Stimulated activated effector memory CD8-positive, alpha-beta T cell treated with anti-CD3 and anti-CD28 coated beads, Interleukin-12 subunit alpha, Interleukin-12 subunit beta, amount 100 ng/mL, for 72 hours (primary cell): Measurements from ENCODE around the gene FYCO1.

Experiments used
- ATAC-seq: fragments of 150-1000 bp; cut with Tn5 transposase; 2 replicates; pipeline ENCODE4 v1.10.0; 2021
- DNase-seq, 2 donors: peaks; one replicate each; pipeline ENCODE4 v3.0.0; 2021 to 2022; ENCODE audit warnings: low spot score in 2 of 2
- H3K27ac Mint-ChIP-seq: one replicate; pipeline ENCODE4 v1.8.0; 2022; ENCODE audit warnings: mild to moderate bottlenecking, mixed read lengths
- H3K36me3 Mint-ChIP-seq: one replicate; pipeline ENCODE4 v1.8.0; 2022; ENCODE audit warnings: mild to moderate bottlenecking, mixed read lengths
- H3K4me1 Mint-ChIP-seq: one replicate; pipeline ENCODE4 v1.8.0; 2022; ENCODE audit warnings: mixed read lengths
- H3K4me3 Mint-ChIP-seq: one replicate; pipeline ENCODE4 v1.8.0; 2022; ENCODE audit warnings: mild to moderate bottlenecking, mixed read lengths
- H3K9me3 Mint-ChIP-seq: one replicate; pipeline ENCODE4 v1.8.0; 2022; ENCODE audit warnings: mixed read lengths

Gene FYCO1

GRCh38 chr3:45917146-45917898 lies 78.3 kb downstream of the FYCO1 start:
- H3K4me1 Mint-ChIP-seq: peaks cover 58% of the 10 kb centered on the region
- peaks cover 70% of the 10 kb centered on the region for H3K36me3 Mint-ChIP-seq
- ATAC-seq: no peak
- DNase-seq: no peak
- H3K4me3 Mint-ChIP-seq: no peak overlapping the region
- H3K9me3 Mint-ChIP-seq: no peaks in the 10 kb centered on the region
- peak overlapping the region; percentile 29 for H3K27ac Mint-ChIP-seq

DNA sequence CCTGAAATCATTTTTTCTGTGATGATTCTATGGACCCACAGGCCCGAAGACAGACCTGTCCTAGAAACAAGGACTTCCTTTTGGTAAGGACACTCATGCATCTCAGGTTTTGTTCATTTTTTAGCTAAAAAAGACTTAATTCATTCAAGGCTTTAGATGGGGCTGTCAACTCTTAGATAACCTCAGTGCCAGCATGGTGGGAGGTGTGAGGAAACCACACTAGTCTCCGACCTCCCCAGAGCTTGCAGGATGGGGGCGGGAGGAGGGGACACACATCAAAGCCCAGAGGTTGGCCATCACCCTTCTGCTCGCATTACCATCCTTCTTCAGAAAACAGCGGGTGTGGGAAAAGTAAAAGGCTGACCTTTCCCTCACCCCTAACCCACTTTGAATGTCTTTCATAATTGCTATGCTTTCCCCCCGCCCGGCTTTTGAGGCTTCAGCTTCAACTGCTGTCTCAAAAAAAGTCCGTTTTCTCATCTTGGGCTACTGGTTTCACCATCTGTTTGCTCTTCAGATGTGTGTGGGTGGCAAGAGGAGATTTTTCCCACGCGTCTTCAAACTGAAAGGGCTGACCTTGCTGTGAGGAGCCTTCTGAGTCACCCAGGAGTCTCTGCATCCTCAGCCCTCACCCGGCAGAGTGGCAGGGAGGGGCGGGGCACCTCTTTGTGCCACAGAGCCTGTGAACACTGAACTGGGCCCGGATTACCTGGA lies 79.9 kb downstream of the FYCO1 start:
- Mint-ChIP-seq H3K4me3 (peak overlapping the region; percentile 68), H3K4me1 (peaks cover 54% of the 10 kb centered on the region), H3K9me3 (no peaks in the 10 kb centered on the region), H3K27ac (peak overlapping the region; percentile 82), H3K36me3 (peaks cover 53% of the 10 kb centered on the region)
- peak; percentile 95 for ATAC-seq
- peak; percentile 71 to 90 for DNase-seq

- no peaks in the 10 kb centered on the region for H3K9me3 Mint-ChIP-seq
- H3K36me3 Mint-ChIP-seq: peaks cover 47% of the 10 kb centered on the region
- H3K4me1 Mint-ChIP-seq: peaks cover 61% of the 10 kb centered on the region
- peak overlapping the region; percentile 82 for H3K27ac Mint-ChIP-seq
- peak overlapping the region; percentile 68 for H3K4me3 Mint-ChIP-seq
- DNase-seq: no peak
- no peak for ATAC-seq
Observed at GRCh38 chr3:45915059-45915439, 80.6 kb downstream of the FYCO1 start.

DNA sequence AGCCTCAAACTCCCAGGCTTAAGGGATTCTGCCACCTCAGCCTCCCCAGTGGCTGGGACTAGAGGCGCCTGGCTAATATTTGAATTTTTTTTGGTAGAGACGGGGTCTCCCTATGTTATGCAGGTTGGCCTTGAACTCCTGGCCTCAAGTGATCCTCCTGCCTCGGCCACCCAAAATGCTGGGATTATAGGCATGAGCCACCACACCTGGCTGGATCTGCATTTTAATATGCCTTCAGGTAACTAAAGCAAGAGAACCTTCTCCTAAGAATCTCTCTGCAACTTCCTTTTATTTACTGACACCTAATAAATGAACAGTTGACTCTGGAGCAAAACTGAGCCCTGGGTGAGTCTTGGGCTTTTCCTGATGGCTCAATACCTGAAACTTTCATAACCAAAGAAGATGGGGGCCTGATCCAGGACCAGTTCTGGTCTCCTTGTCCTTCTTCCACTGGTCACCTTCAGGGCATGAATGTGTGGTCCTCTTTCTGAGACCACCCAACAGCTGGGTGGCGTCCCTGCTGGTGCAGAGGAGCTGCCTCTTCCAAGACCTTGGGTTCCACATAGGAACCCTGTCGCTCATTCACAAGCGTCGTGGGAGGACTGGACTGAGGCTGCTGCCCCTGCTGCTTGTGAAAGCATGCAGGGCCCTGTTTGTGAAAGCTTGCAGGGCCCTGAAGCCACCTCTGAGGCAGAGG lies 81.1 kb downstream of the FYCO1 start:
- DNase-seq (no peak), ATAC-seq (no peak)
- H3K27ac Mint-ChIP-seq: peak overlapping the region; percentile 82
- peak overlapping the region; percentile 68 for H3K4me3 Mint-ChIP-seq
- peaks cover 42% of the 10 kb centered on the region for H3K36me3 Mint-ChIP-seq
- H3K4me1 Mint-ChIP-seq: peaks cover 66% of the 10 kb centered on the region
- H3K9me3 Mint-ChIP-seq: no peaks in the 10 kb centered on the region

GRCh38 chr3:45912435-45912834 lies 83.2 kb downstream of the FYCO1 start:
- H3K4me3 Mint-ChIP-seq: no peak overlapping the region
- no peak for ATAC-seq
- DNase-seq: no peak
- no peaks in the 10 kb centered on the region for H3K9me3 Mint-ChIP-seq
- H3K27ac Mint-ChIP-seq: no peak overlapping the region
- H3K4me1 Mint-ChIP-seq: peaks cover 73% of the 10 kb centered on the region
- H3K36me3 Mint-ChIP-seq: peaks cover 21% of the 10 kb centered on the region

GRCh38 chr3:45911511-45912226 lies 84.0 kb downstream of the FYCO1 start:
- Mint-ChIP-seq H3K36me3 (peaks cover 13% of the 10 kb centered on the region), H3K9me3 (no peaks in the 10 kb centered on the region), H3K27ac (no peak overlapping the region), H3K4me3 (no peak overlapping the region), H3K4me1 (peaks cover 73% of the 10 kb centered on the region)
- DNase-seq (no peak), ATAC-seq (no peak)

GRCh38 chr3:45910892-45911291 lies 84.7 kb downstream of the FYCO1 start:
- DNase-seq (no peak), ATAC-seq (no peak)
- Mint-ChIP-seq H3K9me3 (no peaks in the 10 kb centered on the region), H3K4me1 (peaks cover 67% of the 10 kb centered on the region), H3K36me3 (peaks cover 6% of the 10 kb centered on the region), H3K27ac (no peak overlapping the region), H3K4me3 (no peak overlapping the region)

- no peak for ATAC-seq
Observed at GRCh38 chr3:45909542-45909941, 86.1 kb downstream of the FYCO1 start.

GRCh38 chr3:45908761-45909160 lies 86.9 kb downstream of the FYCO1 start:
- Mint-ChIP-seq H3K9me3 (no peaks in the 10 kb centered on the region), H3K4me3 (peak overlapping the region; percentile 10), H3K36me3 (no peaks in the 10 kb centered on the region), H3K27ac (no peak overlapping the region), H3K4me1 (peaks cover 59% of the 10 kb centered on the region)
- DNase-seq: no peak
- ATAC-seq: no peak

More at GRCh38 chr3:45909542-45909941, 86.1 kb downstream of the FYCO1 start:
- no peaks in the 10 kb centered on the region for H3K9me3 Mint-ChIP-seq
- no peak for DNase-seq
- no peak overlapping the region for H3K27ac Mint-ChIP-seq
- no peak overlapping the region for H3K4me3 Mint-ChIP-seq
- H3K36me3 Mint-ChIP-seq: no peaks in the 10 kb centered on the region
- peaks cover 61% of the 10 kb centered on the region for H3K4me1 Mint-ChIP-seq

GRCh38 chr3:45907769-45908705 lies 87.6 kb downstream of the FYCO1 start:
- no peaks in the 10 kb centered on the region for H3K9me3 Mint-ChIP-seq
- peak overlapping the region; percentile 10 for H3K4me3 Mint-ChIP-seq
- peaks cover 59% of the 10 kb centered on the region for H3K4me1 Mint-ChIP-seq
- peak; percentile 81 for ATAC-seq
- no peak for DNase-seq
- H3K27ac Mint-ChIP-seq: no peak overlapping the region
- H3K36me3 Mint-ChIP-seq: no peaks in the 10 kb centered on the region

DNA sequence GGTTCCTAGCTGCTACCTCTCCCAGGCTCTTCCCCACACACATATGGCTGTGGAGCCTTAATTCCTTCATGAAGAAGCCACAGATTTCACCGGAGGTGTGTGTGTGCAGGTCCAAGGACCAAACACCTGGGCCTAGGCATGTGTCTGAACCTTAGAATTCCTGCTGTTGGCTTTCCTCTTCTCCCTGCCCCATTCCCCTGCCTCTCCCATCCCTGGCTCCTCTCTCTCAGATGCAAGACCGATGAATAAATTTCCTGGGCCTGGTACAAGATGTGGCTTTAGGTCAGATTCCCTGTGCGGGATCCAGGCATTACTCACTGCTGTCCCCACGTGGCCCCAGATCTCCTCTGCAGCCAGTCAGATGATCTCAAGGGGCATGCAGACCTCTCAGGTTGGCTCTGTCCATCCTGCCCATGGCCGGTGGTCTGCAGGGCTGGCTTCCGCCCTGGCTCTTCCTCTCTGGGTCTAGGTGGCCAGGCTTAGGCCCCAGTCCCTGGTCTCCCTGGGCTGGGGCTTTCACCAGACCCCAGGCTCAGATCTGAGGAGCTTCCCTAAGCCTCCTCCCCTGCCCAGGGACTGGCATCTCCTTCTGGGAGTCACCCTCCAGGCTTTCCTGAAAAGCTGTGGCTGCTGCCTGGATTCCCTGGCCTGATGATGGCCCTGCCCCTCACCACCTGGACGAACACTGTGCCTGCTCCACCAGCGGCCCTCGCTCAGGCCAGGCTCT lies 88.8 kb downstream of the FYCO1 start:
- DNase-seq (no peak), ATAC-seq (no peak)
- Mint-ChIP-seq H3K27ac (no peak overlapping the region), H3K36me3 (no peaks in the 10 kb centered on the region), H3K4me1 (peaks cover 52% of the 10 kb centered on the region), H3K4me3 (no peak overlapping the region), H3K9me3 (no peaks in the 10 kb centered on the region)

GRCh38 chr3:45905755-45906154 lies 89.9 kb downstream of the FYCO1 start:
- Mint-ChIP-seq H3K4me1 (peaks cover 47% of the 10 kb centered on the region), H3K27ac (no peak overlapping the region), H3K4me3 (no peak overlapping the region), H3K36me3 (no peaks in the 10 kb centered on the region), H3K9me3 (no peaks in the 10 kb centered on the region)
- no peak for DNase-seq
- no peak for ATAC-seq

DNA sequence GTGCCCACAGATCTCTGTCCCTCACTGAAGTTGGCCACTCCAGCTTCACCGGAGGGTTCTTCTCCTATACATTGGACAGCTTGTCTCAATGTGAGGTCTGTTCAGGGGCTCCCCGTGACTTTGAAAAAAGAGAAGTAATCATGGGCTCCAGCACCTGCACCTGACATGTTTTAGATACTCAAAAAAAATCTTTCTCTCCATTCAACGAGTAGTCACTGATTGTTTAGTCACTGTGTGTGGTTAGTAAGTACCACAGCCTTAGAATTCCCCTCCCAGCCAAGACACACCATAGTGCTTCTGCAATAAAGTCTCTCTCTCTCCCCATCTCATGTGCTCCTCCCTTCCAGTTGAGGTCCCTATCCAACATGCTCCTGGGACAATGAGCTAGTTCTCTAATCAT lies 90.7 kb downstream of the FYCO1 start:
- no peaks in the 10 kb centered on the region for H3K36me3 Mint-ChIP-seq
- ATAC-seq: peak; percentile 83
- no peak overlapping the region for H3K27ac Mint-ChIP-seq
- DNase-seq: no peak
- H3K4me1 Mint-ChIP-seq: peaks cover 40% of the 10 kb centered on the region
- H3K9me3 Mint-ChIP-seq: no peaks in the 10 kb centered on the region
- no peak overlapping the region for H3K4me3 Mint-ChIP-seq

- Mint-ChIP-seq H3K36me3 (no peaks in the 10 kb centered on the region), H3K4me3 (no peak overlapping the region), H3K9me3 (no peaks in the 10 kb centered on the region), H3K4me1 (peaks cover 15% of the 10 kb centered on the region), H3K27ac (no peak overlapping the region)
- ATAC-seq (no peak), DNase-seq (no peak)
Observed at GRCh38 chr3:45896956-45897355, 98.7 kb downstream of the FYCO1 start.
